Epithelial cell of prostate (primary cell): ENCODE measurements around the gene RPS27L.

Experiments
- DNase-seq: peaks from one replicate; pipeline ENCODE4 v3.0.0-alpha.2; 2011; ENCODE audit warnings: low read depth, low spot score
- H3K27ac ChIP-seq: fragments of 450-650 bp; 2 replicates; pipeline ENCODE4 v1.5.1; 2017; ENCODE audit warnings: mild to moderate bottlenecking

The RPS27L gene

DNA sequence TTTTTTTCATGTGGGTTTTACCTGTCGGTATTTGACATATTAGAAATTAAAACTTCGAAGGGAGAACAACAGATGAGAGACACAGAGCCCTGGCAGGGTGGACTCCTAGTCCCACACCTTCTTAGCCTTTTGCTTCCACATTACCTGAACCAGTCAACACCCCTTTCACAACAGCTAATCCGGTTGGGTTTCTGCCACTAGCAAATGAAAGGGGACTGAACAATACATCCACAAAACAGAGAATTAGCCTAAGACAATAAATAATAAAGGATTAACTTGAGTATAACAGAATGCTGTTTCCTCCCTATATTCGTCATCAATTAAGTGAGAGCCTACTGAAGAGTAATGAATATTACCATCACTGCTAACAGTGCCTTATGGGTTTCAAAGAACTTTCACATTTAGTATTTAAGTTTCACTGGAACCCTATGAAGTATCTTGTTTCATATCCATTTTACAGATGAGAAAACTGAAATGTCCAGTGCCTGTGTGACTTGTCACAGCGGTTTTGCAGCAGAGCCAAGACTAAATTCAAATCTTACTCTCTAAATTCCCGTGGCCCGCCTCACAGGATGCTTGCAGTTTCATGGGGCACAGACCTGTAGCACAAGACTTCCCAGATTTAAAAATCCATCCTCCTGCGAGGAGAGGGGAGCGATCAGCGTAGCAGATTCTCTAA is 31.1 kb upstream of the RPS27L start:
- H3K27ac ChIP-seq, result no peak overlapping the region
- no peak for DNase-seq

DNA sequence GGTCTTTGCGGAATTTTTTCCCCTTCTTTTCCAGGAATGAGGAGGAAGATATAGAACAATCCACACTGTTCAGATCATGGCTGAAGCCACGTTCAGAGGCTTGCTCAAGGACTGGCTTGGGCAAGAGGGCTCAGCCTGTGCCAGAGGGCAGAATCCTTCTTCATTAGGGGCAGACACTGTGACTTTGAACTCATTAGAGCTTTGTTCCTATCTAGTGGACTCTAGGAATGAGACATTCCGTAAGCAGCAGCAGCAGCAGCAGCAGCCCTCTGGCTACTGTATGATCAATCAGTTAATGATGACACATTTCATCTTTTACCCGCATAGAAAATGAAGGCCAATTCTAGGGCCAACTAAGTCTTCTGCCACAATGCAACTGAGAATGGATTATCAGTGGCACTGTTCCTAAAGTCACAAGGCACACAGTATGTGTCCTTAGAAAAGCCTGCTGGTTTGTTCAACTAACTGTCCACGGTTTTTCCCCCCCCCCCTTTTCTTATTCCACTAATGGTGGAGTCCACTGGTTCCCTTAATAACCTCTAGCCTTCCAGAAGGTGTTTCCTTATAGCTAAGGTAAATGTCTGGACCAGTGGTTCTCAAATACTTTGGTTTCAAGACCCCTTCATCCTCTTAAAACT is 30.4 kb upstream of the RPS27L start:
- DNase-seq, result no peak
- H3K27ac ChIP-seq, result no peak overlapping the region

DNA sequence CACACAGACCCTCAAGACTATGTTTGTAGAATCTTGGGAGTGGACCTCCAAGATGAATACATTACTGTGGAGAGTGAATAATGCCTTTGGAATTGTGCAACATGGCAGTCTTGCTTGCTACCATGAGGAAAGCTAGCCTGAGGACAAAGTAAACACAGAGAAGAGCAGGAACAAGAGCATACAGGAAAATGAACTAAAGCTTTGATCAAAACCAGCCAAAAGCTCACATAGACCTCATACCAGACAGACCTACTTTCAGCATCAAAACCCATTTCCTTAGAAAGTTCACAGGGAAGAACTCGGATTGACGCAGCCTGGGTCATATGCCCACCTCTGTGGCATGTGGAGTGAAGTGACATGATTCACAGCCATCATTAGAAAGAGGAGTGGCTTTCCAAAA is 28.8 kb upstream of the RPS27L start:
- H3K27ac ChIP-seq, result peak overlapping the region; percentile 61
- peak; percentile 75 for DNase-seq

DNA sequence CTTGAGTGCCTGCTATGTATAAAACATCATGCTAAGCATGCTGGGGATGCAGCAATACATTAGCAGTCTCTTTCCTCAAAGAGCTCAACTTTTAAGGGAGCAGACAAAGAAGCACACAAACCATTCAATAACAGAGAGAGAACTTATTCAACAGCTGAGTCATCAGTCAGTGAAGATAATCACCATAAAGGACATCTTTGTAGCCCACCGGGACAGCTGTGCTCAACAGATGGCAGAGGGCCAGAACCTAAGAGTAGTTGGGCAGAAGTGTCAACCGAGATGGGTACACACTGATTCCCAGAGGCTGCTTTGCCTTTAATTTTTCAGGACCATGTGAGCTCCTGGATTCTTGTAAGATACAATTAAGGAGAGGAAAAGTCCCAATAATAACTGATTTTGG is 27.9 kb upstream of the RPS27L start:
- H3K27ac ChIP-seq, result peak overlapping the region; percentile 61
- no peak for DNase-seq

DNA sequence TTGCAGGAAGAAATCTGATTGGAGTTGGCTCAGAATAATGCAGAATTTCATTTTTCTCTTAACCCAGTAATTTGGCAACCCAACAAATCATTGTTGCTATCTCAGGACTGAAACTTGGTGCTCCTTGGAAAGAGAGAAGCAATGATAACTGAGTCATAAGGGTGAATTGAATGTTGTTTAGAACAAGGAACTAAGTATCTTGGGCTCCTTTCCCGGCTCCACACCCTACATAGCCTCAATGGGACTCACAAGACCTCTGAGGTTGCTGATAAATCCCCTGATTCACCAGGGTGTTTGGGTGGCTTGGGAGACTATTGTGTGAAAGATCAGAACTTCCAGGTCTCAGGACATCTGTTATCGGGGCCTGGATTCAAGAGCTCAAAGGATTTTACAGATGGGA is 24.4 kb upstream of the RPS27L start:
- DNase-seq, result peak; percentile 78
- peak overlapping the region; percentile 9 for H3K27ac ChIP-seq

DNA sequence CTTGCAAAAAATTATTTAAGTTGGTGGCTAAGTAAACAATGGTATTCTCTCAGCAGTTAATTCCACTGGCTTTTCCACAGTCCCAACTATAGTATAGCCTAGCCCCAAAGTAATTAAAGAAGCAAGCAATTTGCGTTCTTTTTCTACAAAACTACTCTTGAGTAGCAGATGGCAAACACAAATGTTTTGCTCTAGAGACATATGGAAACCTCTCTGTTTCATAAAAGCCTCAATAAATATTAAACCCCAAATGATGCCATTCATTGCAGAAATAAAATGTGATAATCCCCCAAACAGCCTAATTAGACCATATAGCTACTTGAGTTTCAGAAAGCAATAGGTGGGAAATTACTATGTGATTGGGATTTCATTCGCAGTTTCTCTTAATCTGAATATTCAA is 23.5 kb upstream of the RPS27L start:
- no peak for DNase-seq

DNA sequence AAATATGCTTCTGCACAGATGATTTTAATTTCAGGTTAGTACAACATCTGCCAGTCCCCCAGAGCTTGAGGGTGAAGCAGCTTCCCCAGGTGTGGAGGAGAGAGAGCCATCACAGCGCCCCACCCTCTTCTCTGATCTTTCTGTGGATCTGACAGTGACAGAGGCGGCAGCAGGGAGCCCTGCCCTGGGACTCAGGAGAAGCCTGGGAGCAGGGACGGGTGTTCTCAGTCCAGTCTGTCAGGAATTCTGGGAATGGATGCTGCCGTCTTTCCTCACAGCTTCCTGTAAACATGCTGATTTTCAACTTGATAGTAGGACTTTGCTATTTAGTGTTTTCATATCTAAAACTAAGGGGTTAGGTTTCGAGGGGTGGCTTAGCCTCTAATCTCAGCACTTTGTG is 20.8 kb upstream of the RPS27L start:
- no peak overlapping the region for H3K27ac ChIP-seq
- no peak for DNase-seq

More for the DNA sequence above, 23.5 kb upstream of the RPS27L start:
- no peak overlapping the region for H3K27ac ChIP-seq

DNA sequence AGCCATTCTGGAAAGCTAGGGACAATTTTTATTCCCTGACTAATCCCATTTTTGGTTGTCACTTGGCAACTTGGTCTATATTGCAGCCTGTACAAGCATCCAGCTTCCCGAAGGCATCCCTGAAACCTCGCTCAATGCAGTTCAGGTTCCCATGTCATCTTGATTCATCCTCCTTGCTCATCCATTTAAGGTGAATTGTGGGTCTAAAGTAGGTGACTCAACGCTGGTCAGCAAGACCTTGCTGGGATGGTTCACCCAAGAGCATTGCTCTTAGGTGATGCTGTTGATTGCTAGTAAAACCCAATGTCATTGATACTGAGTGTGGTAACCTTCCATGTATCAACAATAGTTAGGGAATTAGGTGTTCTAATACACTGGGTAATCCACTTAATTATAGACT is 19.0 kb upstream of the RPS27L start:
- H3K27ac ChIP-seq, result peak overlapping the region; percentile 49
- peak; percentile 78 for DNase-seq

DNA sequence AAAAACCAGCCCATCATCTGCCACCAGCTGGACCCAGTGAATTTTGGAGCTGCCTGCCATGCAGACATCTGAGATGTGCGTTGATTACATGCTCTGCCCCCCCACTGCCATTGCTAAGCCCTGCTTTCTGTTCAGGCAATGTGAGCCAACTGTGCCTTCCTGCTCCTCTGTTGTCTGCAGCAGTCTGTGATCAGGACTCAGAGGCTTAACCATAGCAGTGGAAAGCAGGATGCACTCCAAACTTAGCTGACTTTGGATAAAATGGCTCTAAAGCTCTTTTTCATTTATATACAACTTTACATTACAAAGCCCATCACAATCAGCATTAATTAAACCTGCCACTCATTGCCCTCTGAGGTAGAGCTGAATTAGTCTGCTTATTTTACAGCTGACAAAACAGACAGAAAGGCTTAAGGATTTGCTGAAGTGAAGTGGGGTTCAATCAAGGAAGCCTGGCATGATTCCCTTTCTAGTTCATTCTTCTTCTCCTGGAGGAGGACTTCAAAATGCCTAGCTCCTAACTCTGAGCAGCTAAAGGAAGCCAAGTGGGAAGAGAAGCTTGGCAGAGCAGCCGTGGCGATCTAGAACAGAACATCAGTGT is 15.7 kb upstream of the RPS27L start:
- DNase-seq, result no peak
- no peak overlapping the region for H3K27ac ChIP-seq

DNA sequence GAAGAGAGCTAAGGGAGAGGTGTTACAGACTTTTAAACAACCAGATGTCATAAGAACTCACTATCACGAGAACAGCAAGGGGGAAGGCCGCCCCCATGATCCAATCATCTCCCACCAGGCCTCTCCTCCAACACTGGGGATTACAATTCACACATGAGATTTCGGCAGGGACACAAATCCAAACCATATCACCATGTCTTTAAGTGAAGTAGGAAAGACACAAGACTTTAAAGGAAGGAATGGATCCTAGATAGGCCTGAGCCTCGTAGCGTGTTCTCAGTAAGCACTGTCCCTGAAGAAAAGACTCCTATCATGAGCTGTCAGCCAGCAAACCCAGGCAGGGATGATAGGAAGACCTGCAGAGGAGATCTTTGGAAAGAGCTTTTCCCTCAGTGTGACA is 15.1 kb upstream of the RPS27L start:
- no peak overlapping the region for H3K27ac ChIP-seq
- no peak for DNase-seq

DNA sequence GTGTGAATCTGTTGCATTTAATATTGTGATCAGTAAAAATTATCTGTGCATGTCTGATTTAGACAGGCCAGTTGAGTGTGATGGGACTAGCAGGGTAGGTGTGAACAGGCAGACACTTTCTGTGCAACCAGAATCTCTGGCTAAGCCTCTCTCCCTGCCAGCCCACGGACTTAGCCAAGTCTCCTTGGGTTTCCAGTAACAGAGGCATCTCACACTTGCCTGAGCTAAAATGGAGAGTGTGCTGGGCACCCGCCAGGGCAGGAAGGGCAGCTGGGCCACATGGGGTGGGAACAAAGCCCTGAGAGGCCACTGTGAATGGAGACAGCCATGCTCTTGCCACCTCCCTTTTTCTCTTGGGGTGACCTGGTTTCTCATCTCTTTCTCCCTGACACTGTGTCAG is 12.5 kb upstream of the RPS27L start:
- H3K27ac ChIP-seq, result no peak overlapping the region
- no peak for DNase-seq

DNA sequence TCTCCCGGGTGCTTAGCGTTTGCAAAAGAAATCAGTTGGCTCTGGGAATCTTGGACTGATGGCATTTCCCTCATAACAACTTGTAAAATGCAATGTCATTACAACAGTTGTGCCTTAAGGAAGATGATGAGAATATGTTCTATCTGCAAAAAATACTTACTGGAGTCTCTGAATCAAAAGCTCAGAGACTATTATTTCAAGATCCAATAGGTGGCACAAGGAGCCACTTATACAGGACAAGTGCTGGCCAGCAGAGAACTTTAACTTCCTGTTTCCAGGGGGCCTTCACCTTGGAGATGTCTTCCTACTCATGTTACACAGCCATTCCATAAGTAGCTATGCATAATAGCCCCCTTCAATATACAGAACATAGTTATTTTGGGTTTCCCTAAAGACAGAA is 8.9 kb upstream of the RPS27L start:
- DNase-seq, result no peak
- no peak overlapping the region for H3K27ac ChIP-seq

DNA sequence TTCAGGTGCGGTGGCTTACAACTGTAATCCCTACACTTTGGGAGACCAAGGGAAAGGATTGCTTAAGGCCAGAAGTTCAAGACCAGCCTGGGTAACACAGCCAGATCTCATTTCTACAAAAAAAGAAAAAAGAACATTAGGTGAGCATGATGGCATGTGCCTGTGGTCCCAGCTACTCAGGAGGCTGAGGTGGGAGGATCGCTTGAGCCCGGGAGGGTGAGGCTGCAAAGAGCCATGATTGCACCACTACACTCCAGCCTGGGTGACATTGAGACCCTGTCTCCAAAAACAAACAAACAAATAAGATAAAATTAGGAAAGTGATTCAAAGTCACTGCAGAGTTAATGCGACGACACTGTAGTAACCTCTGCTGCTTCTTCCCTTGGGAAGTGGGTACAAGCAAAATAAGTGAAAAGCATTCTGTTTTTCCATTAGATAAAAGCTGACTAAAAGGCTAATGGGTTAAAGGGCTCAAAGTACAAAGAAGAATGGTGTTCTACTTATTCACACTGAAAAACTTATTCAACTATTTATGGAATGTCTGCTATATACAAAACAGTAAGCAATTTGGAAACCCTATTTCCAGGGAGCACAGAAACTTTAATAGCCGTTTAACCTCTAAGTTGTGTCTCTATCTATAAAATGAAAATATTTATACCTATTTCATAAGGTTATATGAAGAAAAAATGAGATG is 8.0 kb upstream of the RPS27L start:
- no peak for DNase-seq

DNA sequence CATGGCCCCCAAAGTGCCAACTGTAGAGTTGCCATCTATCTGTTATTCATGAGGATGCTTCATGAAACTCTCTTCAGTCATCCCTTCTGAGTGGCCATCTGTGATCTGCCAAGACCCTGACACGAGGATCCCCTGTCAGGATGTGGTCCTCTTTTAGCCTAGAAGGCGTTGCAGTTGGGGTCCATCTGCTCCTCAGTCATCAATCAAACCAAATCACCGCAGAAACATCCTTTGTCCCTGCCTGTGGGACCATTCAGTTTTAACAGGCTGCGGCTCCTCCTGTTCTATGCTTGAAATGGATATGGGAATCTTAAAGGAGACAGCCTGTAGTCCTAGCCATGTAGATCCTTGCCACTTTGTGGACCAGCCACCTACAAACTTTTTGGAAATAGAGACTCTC is 5.9 kb upstream of the RPS27L start:
- DNase-seq, result no peak
- H3K27ac ChIP-seq, result no peak overlapping the region

More for the DNA sequence above, 8.0 kb upstream of the RPS27L start:
- no peak overlapping the region for H3K27ac ChIP-seq

DNA sequence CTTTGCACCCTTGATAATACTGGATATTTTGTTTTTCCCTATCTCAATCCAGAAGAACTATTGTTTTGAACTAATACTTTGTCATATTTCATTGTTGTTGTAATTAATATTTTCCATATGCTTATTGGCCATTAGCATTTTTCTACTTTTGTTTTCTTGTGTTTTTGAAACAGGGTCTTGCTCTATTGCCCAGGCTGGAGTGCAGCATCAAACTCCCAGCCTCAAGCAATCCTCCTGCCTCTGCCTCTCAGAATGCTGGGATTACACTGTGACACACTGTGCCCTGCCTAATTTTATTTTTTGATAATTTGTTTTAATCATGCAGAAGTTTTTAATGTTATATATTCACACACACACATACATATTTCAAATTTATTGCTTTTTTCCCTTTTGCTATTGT is 3.4 kb upstream of the RPS27L start:
- no peak for DNase-seq
- no peak overlapping the region for H3K27ac ChIP-seq

DNA sequence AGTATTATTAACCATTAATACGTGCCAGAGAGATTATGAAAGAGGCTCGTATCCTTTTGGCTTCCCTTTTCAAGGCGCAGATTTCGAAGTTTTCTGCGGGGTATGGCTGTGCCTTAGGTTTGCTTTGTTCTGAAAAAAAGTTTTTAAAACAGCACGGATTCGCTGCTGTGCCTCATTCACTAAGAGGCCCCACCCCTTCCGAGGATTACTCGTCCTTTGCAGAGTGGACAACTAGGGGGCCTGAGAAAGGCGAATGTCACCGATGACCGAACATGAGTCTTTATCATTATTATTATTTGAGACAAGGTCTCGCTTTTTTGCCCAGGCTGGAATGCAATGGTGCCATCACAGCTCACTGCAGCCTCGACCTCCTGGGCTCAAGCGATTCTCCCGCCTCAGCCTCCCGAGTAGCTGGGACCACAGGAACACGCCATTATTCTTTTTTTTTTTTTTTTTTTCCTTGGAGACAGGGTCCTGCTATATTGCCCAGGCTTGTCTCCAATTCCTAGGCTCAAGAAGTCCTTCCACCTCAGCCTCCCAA is 684 bp upstream of the RPS27L start:
- peak overlapping the region; percentile 89 for H3K27ac ChIP-seq
- no peak for DNase-seq

DNA sequence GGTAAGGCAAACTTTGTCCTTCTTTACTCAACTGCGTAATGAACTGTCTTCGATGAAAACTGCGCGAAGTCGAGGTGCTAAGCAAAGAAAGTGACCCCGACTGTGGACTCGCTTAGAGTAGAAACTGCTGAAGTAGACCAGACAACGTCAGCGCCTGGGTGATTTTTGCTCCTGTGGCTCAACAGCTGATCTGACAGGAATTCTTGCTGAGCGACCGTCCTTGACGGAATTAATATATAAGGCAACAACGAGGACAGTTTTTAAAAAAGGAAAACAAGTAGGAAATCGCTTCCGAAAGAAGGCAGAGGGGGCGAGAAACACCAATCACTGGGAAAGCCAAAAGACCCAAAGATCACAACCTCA is 541 bp downstream of the RPS27L start:
- DNase-seq, result no peak
- peak overlapping the region; percentile 89 for H3K27ac ChIP-seq

DNA sequence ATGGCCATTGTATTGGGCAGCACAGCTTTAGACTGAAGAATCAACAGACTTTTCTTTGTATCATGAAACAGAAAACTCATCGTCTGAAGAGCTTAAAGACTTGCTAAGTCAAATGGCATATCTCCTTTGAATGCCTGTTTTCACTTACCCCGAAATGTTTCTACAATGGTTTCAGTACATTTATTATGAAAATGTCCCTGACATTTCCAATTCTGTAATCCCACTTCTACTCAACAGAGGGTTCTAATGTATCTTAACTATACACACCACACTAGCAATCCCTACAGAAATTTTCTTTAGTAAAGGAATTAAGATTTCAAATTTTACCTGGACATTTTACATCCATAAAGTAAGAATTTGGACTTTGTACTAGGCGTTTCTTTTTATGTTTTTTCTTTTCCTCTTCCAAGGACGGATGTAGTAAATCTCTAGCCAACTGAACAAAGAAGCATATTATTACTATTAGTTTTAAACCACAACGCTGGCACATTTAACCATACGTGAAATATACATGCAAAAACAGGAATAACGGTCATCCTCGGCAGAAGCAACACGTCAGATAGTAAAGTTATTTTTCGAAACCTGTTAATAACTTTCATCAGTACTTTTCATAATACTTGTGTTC is 1.1 kb downstream of the RPS27L start:
- H3K27ac ChIP-seq, result peak overlapping the region; percentile 89
- no peak for DNase-seq

DNA sequence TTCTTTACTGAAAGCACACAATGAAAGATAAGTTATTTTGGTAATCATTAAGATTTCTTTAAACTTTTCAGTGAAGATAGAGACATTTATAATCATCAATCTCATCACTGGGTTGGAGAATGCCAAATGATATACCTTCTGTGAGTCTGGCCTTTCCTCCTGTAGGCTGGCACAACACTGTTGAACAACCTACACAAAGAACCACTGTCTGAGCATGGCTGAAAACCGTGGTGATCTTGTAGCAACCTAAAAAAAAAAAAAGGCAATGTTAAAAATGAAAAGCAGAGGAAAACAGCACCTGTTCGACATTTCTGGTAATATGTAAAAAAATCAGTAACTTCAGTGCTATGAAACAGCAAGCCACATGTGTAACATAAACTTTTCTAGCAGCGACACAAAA is 1.8 kb downstream of the RPS27L start:
- no peak overlapping the region for H3K27ac ChIP-seq

DNA sequence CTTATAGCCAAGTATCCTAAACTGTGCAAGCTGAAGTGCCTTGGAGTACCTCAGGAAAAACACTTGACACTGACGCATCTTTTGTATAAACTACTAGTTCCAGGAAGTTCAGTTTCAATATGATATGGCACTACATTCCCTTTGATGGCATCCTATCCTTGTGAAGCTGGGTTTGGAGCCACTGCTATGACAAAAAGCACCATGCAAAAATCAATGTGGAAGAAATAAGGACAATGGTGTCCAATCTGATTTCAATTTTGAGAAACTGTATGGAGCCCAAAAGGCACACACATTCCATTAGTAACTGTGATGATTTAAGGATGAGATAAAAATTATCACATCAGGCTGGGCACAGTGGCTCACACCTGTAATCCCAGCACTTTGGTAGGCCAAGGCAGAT is 5.6 kb downstream of the RPS27L start:
- H3K27ac ChIP-seq, result no peak overlapping the region
- DNase-seq, result no peak

More for the DNA sequence above, 1.8 kb downstream of the RPS27L start:
- no peak for DNase-seq

DNA sequence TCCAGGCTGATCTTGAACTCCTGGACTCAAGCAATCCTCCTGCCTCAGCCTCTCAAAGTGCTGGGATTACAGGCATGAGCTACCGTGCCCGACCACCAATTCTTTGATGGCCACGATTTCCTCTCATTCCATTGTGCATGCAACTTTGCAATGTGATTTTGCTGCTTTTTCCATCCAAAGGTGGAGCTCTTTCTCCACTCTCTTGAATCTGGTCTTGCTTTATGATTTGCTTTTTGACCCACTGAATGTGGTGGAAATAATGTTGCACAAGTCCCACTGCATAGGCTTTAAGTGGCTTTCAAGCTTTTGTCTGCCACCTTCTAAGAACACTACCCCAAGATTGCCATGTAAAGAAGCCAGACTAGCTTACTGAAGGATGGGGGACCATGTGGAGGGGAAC is 10.6 kb downstream of the RPS27L start:
- no peak overlapping the region for H3K27ac ChIP-seq
- DNase-seq, result no peak
